H1 (cell line): ENCODE results near the gene IQCM. TPM values are rescaled to one million over a fixed set of nuclear protein-coding genes. Genes with fewer than 3 reads are reported as not detected.

Source experiments
- CTCF ChIA-PET: fragments of 300-600 bp; sonication (Branson Sonifier 250); formaldehyde crosslinking; loops from one replicate; lab custom pipeline; 2021; ENCODE audit not compliant: partially characterized antibody; lab: Charles Lee
- POLR2A ChIA-PET: fragments of 300-600 bp; sonication (Branson Sonifier 250); formaldehyde crosslinking; loops from one replicate; lab custom pipeline; 2021; ENCODE audit warnings: inconsistent platforms; ENCODE audit not compliant: partially characterized antibody; lab: Charles Lee
- DNase-seq, 2 experiments: peaks; one replicate each; pipeline versions ENCODE4 v3.0.0 to v3.0.0-alpha.2; 2010 to 2022; ENCODE audit warnings: low spot score in 2 of 2, low read depth in 1 of 2, mixed read lengths in 1 of 2
- FAIRE-seq: peaks from 2 replicates; lab custom pipeline; 2011; peaks lifted over from hg19 to GRCh38; lab: Jason Lieb, UNC
- H2AFZ ChIP-seq: 2 replicates; pipeline ENCODE4 v1.8.1; 2012; ENCODE audit warnings: low read length, inconsistent platforms
- H2AK5ac ChIP-seq: 2 replicates; pipeline ENCODE4 v1.6.1; 2013; ENCODE audit warnings: low read depth, low read length
- H2BK120ac ChIP-seq: replicated peaks from 2 replicates; pipeline ENCODE3; 2013; ENCODE audit warnings: low read depth, low read length, inconsistent platforms
- H2BK12ac ChIP-seq: 2 replicates; pipeline ENCODE4 v1.6.1; 2013; ENCODE audit warnings: low read depth, low read length
- H2BK15ac ChIP-seq: 2 replicates; pipeline ENCODE4 v1.6.1; 2013; ENCODE audit warnings: low read length
- H2BK20ac ChIP-seq: 2 replicates; pipeline ENCODE4 v1.6.1; 2013; ENCODE audit warnings: low read length
- H2BK5ac ChIP-seq: 2 replicates; pipeline ENCODE4 v1.6.1; 2013; ENCODE audit warnings: low read depth, low read length
- H3K14ac ChIP-seq: 2 replicates; pipeline ENCODE4 v1.6.1; 2013; ENCODE audit warnings: inconsistent platforms; ENCODE audit not compliant: insufficient read length
- H3K18ac ChIP-seq: 2 replicates; pipeline ENCODE4 v1.6.1; 2013; ENCODE audit warnings: low read length; ENCODE audit errors: extremely low read depth
- H3K23ac ChIP-seq: 2 replicates; pipeline ENCODE4 v1.6.1; 2013; ENCODE audit warnings: inconsistent platforms; ENCODE audit not compliant: insufficient read length
- H3K23me2 ChIP-seq: 2 replicates; pipeline ENCODE4 v1.6.1; 2013; ENCODE audit warnings: low read depth, low read length
- H3K27ac ChIP-seq: 2 replicates; pipeline ENCODE4 v1.6.1; 2011; ENCODE audit warnings: low read depth, low read length, inconsistent platforms
- H3K27me3 ChIP-seq, 4 experiments: replicated peaks in 1 of 4; 1 replicate in 1 of 4; 2 replicates in 3 of 4; pipeline versions ENCODE4 v1.6.1 to v1.8.1; 2011 to 2013; ENCODE audit warnings: low read length in 3 of 4, mild to moderate bottlenecking in 3 of 4, inconsistent platforms in 2 of 4, mixed read lengths in 2 of 4, moderate library complexity in 1 of 4; ENCODE audit not compliant: control insufficient read depth in 3 of 4, insufficient read depth in 3 of 4; ENCODE audit errors: extremely low read depth in 1 of 4
- H3K36me3 ChIP-seq, 4 experiments: 2 replicates each; pipeline versions ENCODE4 v1.6.1 to v1.8.1; 2011 to 2013; ENCODE audit warnings: mild to moderate bottlenecking in 4 of 4, low read length in 3 of 4, moderate library complexity in 2 of 4, control low read depth in 1 of 4, inconsistent platforms in 1 of 4; ENCODE audit not compliant: insufficient read depth in 4 of 4, control insufficient read depth in 2 of 4
- H3K4ac ChIP-seq: replicated peaks from 2 replicates; pipeline ENCODE3; 2013; ENCODE audit warnings: low read length, low read depth, mixed read lengths, inconsistent platforms; ENCODE audit not compliant: insufficient read length
- H3K4me1 ChIP-seq, 4 experiments: replicated peaks in 1 of 4; 1 replicate in 1 of 4; 2 replicates in 3 of 4; pipeline versions ENCODE4 v1.6.1 to v1.8.1; 2011 to 2013; ENCODE audit warnings: low read length in 3 of 4, inconsistent platforms in 2 of 4, mixed read lengths in 1 of 4; ENCODE audit not compliant: insufficient read depth in 4 of 4, control insufficient read depth in 3 of 4
- H3K4me2 ChIP-seq, 2 experiments: 2 replicates each; pipeline versions ENCODE4 v1.6.1 to v1.8.1; 2011 to 2013; ENCODE audit warnings: low read depth in 2 of 2, low read length in 2 of 2, control low read depth in 1 of 2, inconsistent platforms in 1 of 2, mild to moderate bottlenecking in 1 of 2; ENCODE audit not compliant: insufficient read depth in 1 of 2
- H3K4me3 ChIP-seq, 4 experiments: fragments of 200-600, 300-600 bp in 1 of 4; sonication (generic), shearing (Covaris generic), sonication (Bioruptor Twin) in 1 of 4; 2 replicates each; pipeline versions ENCODE4 v1.5.1 to v1.8.1; 2011 to 2016; ENCODE audit warnings: low read length in 4 of 4, low read depth in 3 of 4, control low read depth in 2 of 4, inconsistent platforms in 2 of 4, mild to moderate bottlenecking in 2 of 4, mixed read lengths in 1 of 4, moderate library complexity in 1 of 4; ENCODE audit not compliant: insufficient read depth in 2 of 4; ENCODE audit errors: extremely low read depth in 1 of 4
- H3K56ac ChIP-seq: replicated peaks from 2 replicates; pipeline ENCODE3; 2013; ENCODE audit warnings: low read depth, mild to moderate bottlenecking, mixed read lengths, low read length, inconsistent platforms; ENCODE audit not compliant: insufficient read length
- H3K79me1 ChIP-seq: 2 replicates; pipeline ENCODE4 v1.6.1; 2013; ENCODE audit warnings: low read depth, low read length, control low read depth
- H3K79me2 ChIP-seq, 2 experiments: 2 replicates each; pipeline versions ENCODE4 v1.6.1 to v1.8.1; 2012 to 2013; ENCODE audit warnings: low read length in 2 of 2, mild to moderate bottlenecking in 2 of 2, inconsistent platforms in 1 of 2; ENCODE audit not compliant: insufficient read depth in 2 of 2, control insufficient read depth in 1 of 2
- H3K9ac ChIP-seq, 4 experiments: replicated peaks in 1 of 4; 1 replicate in 1 of 4; 2 replicates in 3 of 4; pipeline versions ENCODE4 v1.6.1 to v1.8.1; 2011 to 2013; ENCODE audit warnings: low read depth in 3 of 4, low read length in 3 of 4, control low read depth in 2 of 4, mild to moderate bottlenecking in 2 of 4, moderate library complexity in 2 of 4, inconsistent platforms in 1 of 4; ENCODE audit errors: extremely low read depth in 1 of 4
- H3K9me3 ChIP-seq, 2 experiments: 2 replicates each; pipeline versions ENCODE4 v1.6.1 to v1.8.1; 2012 to 2013; ENCODE audit warnings: mild to moderate bottlenecking in 2 of 2, moderate library complexity in 2 of 2, control low read depth in 1 of 2, inconsistent platforms in 1 of 2, low read depth in 1 of 2, low read length in 1 of 2, mixed read lengths in 1 of 2; ENCODE audit not compliant: insufficient read depth in 2 of 2
- H4K20me1 ChIP-seq, 2 experiments: replicated peaks in 1 of 2; 2 replicates each; pipeline versions ENCODE3 to v1.8.1; 2011 to 2013; ENCODE audit warnings: inconsistent platforms in 2 of 2, low read length in 2 of 2, mild to moderate bottlenecking in 1 of 2; ENCODE audit not compliant: insufficient read depth in 2 of 2, control insufficient read depth in 1 of 2
- H4K5ac ChIP-seq: 2 replicates; pipeline ENCODE4 v1.6.1; 2013; ENCODE audit warnings: low read length, low read depth, mixed read lengths, inconsistent platforms; ENCODE audit not compliant: insufficient read length
- H4K8ac ChIP-seq: 2 replicates; pipeline ENCODE4 v1.8.0; 2013; ENCODE audit warnings: mild to moderate bottlenecking, moderate library complexity, low read length, inconsistent platforms; ENCODE audit not compliant: insufficient read depth; ENCODE audit errors: extremely low read depth
- H4K91ac ChIP-seq: replicated peaks from 2 replicates; pipeline ENCODE3; 2013; ENCODE audit warnings: low read length, mixed read lengths, inconsistent platforms; ENCODE audit not compliant: insufficient read length
- BCL11A ChIP-seq, 2 experiments: IDR thresholded peaks; one replicate each; pipeline ENCODE4 v1.6.1; 2011; ENCODE audit warnings: low read depth in 2 of 2, low read length in 2 of 2, mild to moderate bottlenecking in 2 of 2
- CEBPB ChIP-seq: IDR thresholded peaks from 2 replicates; pipeline ENCODE4 v1.6.1; 2012; ENCODE audit warnings: low read depth, low read length
- CHD2 ChIP-seq: IDR thresholded peaks from 2 replicates; pipeline ENCODE4 v1.6.1; 2012; ENCODE audit warnings: low read length, improper control_type of control experiment
- EZH2 ChIP-seq: fragments of 200-600 bp; sonication (generic); IDR thresholded peaks from 2 replicates; pipeline ENCODE4 v1.7.1; 2012; ENCODE audit warnings: low read depth, mild to moderate bottlenecking, moderate library complexity, low read length, inconsistent platforms; ENCODE audit not compliant: severe bottlenecking
- MAFK ChIP-seq: IDR thresholded peaks from 2 replicates; pipeline ENCODE4 v1.6.1; 2012; ENCODE audit warnings: low read depth, mild to moderate bottlenecking, improper control_type of control experiment, low read length
- NRF1 ChIP-seq: IDR thresholded peaks from 2 replicates; pipeline ENCODE4 v1.6.1; 2011; ENCODE audit warnings: mild to moderate bottlenecking, low read depth, low read length, improper control_type of control experiment
- RBBP5 ChIP-seq: IDR thresholded peaks from 2 replicates; pipeline ENCODE4 v1.7.1; 2012; ENCODE audit warnings: low read depth, mild to moderate bottlenecking, inconsistent platforms, low read length, moderate library complexity, borderline replicate concordance
- RFX5 ChIP-seq: IDR thresholded peaks from 2 replicates; pipeline ENCODE4 v1.6.1; 2011; ENCODE audit warnings: low read depth, low read length, improper control_type of control experiment, borderline replicate concordance
- SIX5 ChIP-seq: IDR thresholded peaks from 2 replicates; pipeline ENCODE4 v1.6.1; 2011; ENCODE audit warnings: mild to moderate bottlenecking, low read depth, low read length
- TAF1 ChIP-seq: IDR thresholded peaks from 2 replicates; pipeline ENCODE4 v1.6.1; 2011; ENCODE audit warnings: mild to moderate bottlenecking, low read depth, low read length
- WGBS, 2 experiments: shearing (Covaris generic) in 1 of 2; methylation state at CpG; one replicate each; pipeline versions ENCODE4 v1.1.6 to v1.1.7; 2013 to 2015; ENCODE audit warnings: low lambda C conversion rate in 2 of 2, mixed read lengths in 2 of 2, inconsistent platforms in 1 of 2, low coverage in 1 of 2, missing lambda C conversion rate in 1 of 2; ENCODE audit not compliant: insufficient replicate concordance in 2 of 2, insufficient coverage in 1 of 2, insufficient read length in 1 of 2; ENCODE audit errors: extremely low coverage in 1 of 2, missing lambda C conversion rate in 1 of 2; 5-methylcytosine and 5-hydroxymethylcytosine counted together
- polyA plus RNA-seq, 7 experiments: library from polyadenylated mRNA; depleted of rRNA in 3 of 7; stranded (reverse) in 5 of 7; unstranded in 2 of 7; fragments of >200 nt in 5 of 7; fragments of 200-250 nt in 2 of 7; gene quantifications; 1 replicate in 5 of 7; 2 replicates in 1 of 7; 4 replicates in 1 of 7; pipeline versions ENCODE4 v1.2.1 to v1.2.3, GENCODE V29; 2011 to 2013; ENCODE audit warnings: missing spikeins in 2 of 7, mixed read lengths in 2 of 7
- total RNA-seq: library from RNA; stranded (reverse); fragmentation: NEBNext Ultra II Directional; extraction: Animal tissue kit (Norgen Biotek cat#: 25700); gene quantifications from 2 replicates; pipeline ENCODE4 v1.2.1, GENCODE V29; 2021
- TF ChIP-seq, protein P1 (sequence below): IDR thresholded peaks from 2 replicates; pipeline ENCODE4 v1.6.1; 2012; ENCODE audit warnings: inconsistent platforms

IQCM gene
- total and polyA plus RNA-seq, 2 of the 8 experiments (the other 6 are each of a cell fraction or from before 2014, with no cell fraction given), result not detected

DNA sequence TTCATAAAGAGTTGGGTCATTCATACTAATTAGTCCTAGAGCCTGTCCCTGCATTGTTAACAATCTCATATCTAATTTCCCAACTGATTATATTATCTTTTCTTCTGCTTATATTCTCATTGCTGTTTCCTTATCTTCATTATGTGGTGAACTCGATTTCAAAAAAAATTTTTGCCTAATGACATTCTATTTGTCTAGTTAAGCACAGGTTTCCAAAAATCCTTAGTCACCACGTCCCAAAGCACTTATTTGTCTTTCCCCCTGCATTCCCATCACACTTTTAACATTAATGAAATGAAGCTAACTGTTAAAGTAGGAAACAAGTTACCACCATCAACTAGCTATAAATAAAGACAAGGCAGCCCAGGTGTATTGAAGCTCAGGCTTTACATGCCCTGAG, 131.1 kb downstream of the IQCM start:
- 98% methylated on average over 2 of the region's 2 CpGs; no CpG with 5 or more reads in 1 of the 2 experiments for WGBS, 2 experiments
- H3K79me1 ChIP-seq, result no peaks in the 10 kb centered on the region
- no peaks in the 10 kb centered on the region for H3K23me2 ChIP-seq
- H4K91ac ChIP-seq, result no peak overlapping the region
- no peak overlapping the region for H2BK20ac ChIP-seq
- no peaks in the 10 kb centered on the region for H3K4me1 ChIP-seq
- H2BK5ac ChIP-seq, result no peak overlapping the region
- H4K5ac ChIP-seq, result no peak overlapping the region
- CTCF ChIA-PET, result interaction anchor here (1.3 kb wide), 1 partner anchor 313 kb away, joined by 3 read pairs; no protein-coding TSS in a partner anchor
- no peak overlapping the region for H2AK5ac ChIP-seq
- H4K20me1 ChIP-seq, result no peaks in the 10 kb centered on the region
- TF ChIP-seq NRF1 (no peak), TAF1 (no peak), MAFK (no peak), BCL11A (IDR thresholded peaks at IDR 0.05; ENCODE audit: low read depth in 2 of 2, low read length in 2 of 2) (no peak), RBBP5 (no peak), CEBPB (no peak), EZH2 (no peak), SIX5 (no peak), CHD2 (no peak), RFX5 (no peak)
- TF ChIP-seq, protein P1, sequence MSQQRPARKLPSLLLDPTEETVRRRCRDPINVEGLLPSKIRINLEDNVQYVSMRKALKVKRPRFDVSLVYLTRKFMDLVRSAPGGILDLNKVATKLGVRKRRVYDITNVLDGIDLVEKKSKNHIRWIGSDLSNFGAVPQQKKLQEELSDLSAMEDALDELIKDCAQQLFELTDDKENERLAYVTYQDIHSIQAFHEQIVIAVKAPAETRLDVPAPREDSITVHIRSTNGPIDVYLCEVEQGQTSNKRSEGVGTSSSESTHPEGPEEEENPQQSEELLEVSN, result no peak
- H3K4me3 ChIP-seq, result no peak overlapping the region
- H3K4ac ChIP-seq, result no peak overlapping the region
- no peak overlapping the region for H3K56ac ChIP-seq
- no peak overlapping the region for H3K14ac ChIP-seq
- no peaks in the 10 kb centered on the region for H3K9me3 ChIP-seq
- no peak overlapping the region for H3K9ac ChIP-seq
- no peak overlapping the region for H2AFZ ChIP-seq
- DNase-seq, result no peak
- no peaks in the 10 kb centered on the region for H3K27me3 ChIP-seq
- FAIRE-seq, result no peak
- no peak overlapping the region for H2BK15ac ChIP-seq
- H3K23ac ChIP-seq, result no peak overlapping the region
- no peak overlapping the region for H4K8ac ChIP-seq
- no peaks in the 10 kb centered on the region for H3K79me2 ChIP-seq
- H3K18ac ChIP-seq, result no peak overlapping the region
- H3K36me3 ChIP-seq, result no peaks in the 10 kb centered on the region
- H2BK120ac ChIP-seq, result no peak overlapping the region
- no peak overlapping the region for H3K27ac ChIP-seq
- no peak overlapping the region for H2BK12ac ChIP-seq
- no peak overlapping the region for H3K4me2 ChIP-seq
- POLR2A ChIA-PET, result no interaction called here
